H54 (cell line): Measurements from ENCODE around the gene DOCK3.
A peak's percentile ranks its signal among the peaks of the same experiment; 100 is the strongest.
"Not testable (repeated sequence)": the region's sequence is repeated elsewhere in the genome, so short reads cannot be mapped to it uniquely, and the experiment has no call there.

Source experiments
- DNase-seq: peaks from one replicate; pipeline ENCODE4 v3.0.0; 2011; ENCODE audit warnings: low spot score, mixed read lengths; ENCODE audit not compliant: insufficient read length
- FAIRE-seq: peaks from 3 replicates; lab custom pipeline; 2011; peaks lifted over from hg19 to GRCh38; lab: Jason Lieb, UNC
- POLR2A ChIP-seq: IDR thresholded peaks from 2 replicates; pipeline ENCODE4 v1.6.1; 2011; ENCODE audit warnings: low read depth, mild to moderate bottlenecking, low read length

The DOCK3 gene

GRCh38 chr3:51350751-51351150, 676.0 kb downstream of the DOCK3 start:
- no peak for TF ChIP-seq POLR2A
- DNase-seq (no peak), FAIRE-seq (no peak)

GRCh38 chr3:51353131-51353530, 678.4 kb downstream of the DOCK3 start:
- no peak for TF ChIP-seq POLR2A
- FAIRE-seq (no peak), DNase-seq (no peak)

- DNase-seq (no peak), FAIRE-seq (no peak)
- no peak for TF ChIP-seq POLR2A
Observed at GRCh38 chr3:51353691-51354090, 679.0 kb downstream of the DOCK3 start.

- TF ChIP-seq POLR2A, result no peak
- DNase-seq, result no peak
Observed at GRCh38 chr3:51354172-51354571, 679.4 kb downstream of the DOCK3 start.

GRCh38 chr3:51354731-51355615, 680.2 kb downstream of the DOCK3 start:
- TF ChIP-seq POLR2A, result no peak
- FAIRE-seq (no peak), DNase-seq (no peak)

More at GRCh38 chr3:51354172-51354571, 679.4 kb downstream of the DOCK3 start:
- no peak for FAIRE-seq

GRCh38 chr3:51355891-51356578, 681.3 kb downstream of the DOCK3 start:
- TF ChIP-seq POLR2A, result no peak
- no peak for FAIRE-seq
- no peak for DNase-seq

GRCh38 chr3:51357856-51358255, 683.1 kb downstream of the DOCK3 start:
- TF ChIP-seq POLR2A, result no peak
- DNase-seq (no peak), FAIRE-seq (no peak)

GRCh38 chr3:51358981-51359380, 684.3 kb downstream of the DOCK3 start:
- FAIRE-seq, result no peak
- no peak for TF ChIP-seq POLR2A
- DNase-seq, result no peak

- no peak for TF ChIP-seq POLR2A
- no peak for DNase-seq
- no peak for FAIRE-seq
Observed at GRCh38 chr3:51360806-51361205, 686.1 kb downstream of the DOCK3 start.

GRCh38 chr3:51361746-51362145, 687.0 kb downstream of the DOCK3 start:
- FAIRE-seq, result no peak
- no peak for DNase-seq
- no peak for TF ChIP-seq POLR2A

GRCh38 chr3:51362476-51362875, 687.7 kb downstream of the DOCK3 start:
- FAIRE-seq (no peak), DNase-seq (no peak)
- no peak for TF ChIP-seq POLR2A

GRCh38 chr3:51368276-51368675, 693.5 kb downstream of the DOCK3 start:
- DNase-seq, FAIRE-seq: not testable (repeated sequence)

GRCh38 chr3:51371943-51372557, 697.3 kb downstream of the DOCK3 start:
- no peak for FAIRE-seq
- TF ChIP-seq POLR2A, result no peak
- DNase-seq, result peak; percentile 51
